IMR-90 (cell line): Measurements from ENCODE around the gene LMO1. TPM values are rescaled to one million over a fixed set of nuclear protein-coding genes. Genes with fewer than 3 reads are reported as not detected.

Experiments
- ATAC-seq: fragments of 200-7000 bp; cut with Tn5 transposase; 2 replicates; pipeline ENCODE4 v1.9.1; 2020; ENCODE audit warnings: low read depth, mild to moderate bottlenecking, moderate library complexity
- BruUV-seq: library from RNA; stranded (reverse); fragments of 400-500 nt; replicated peaks from 2 replicates; lab custom pipeline; 2021; lab: Mats Ljungman, UMichigan
- CTCF ChIA-PET: fragments of 300-600 bp; formaldehyde crosslinking; extraction: SDS; loops from one replicate; lab custom pipeline; 2021; ENCODE audit warnings: antibody characterized with exemption; lab: Yijun Ruan, JAX
- POLR2A ChIA-PET: fragments of 300-600 bp; sonication (Branson Sonifier 250); formaldehyde crosslinking; loops from one replicate; lab custom pipeline; 2022; ENCODE audit warnings: antibody characterized with exemption; ENCODE audit not compliant: unreplicated experiment; lab: Charles Lee
- DNase-seq: peaks from one replicate; pipeline ENCODE4 v3.0.0; 2013
- H2AFZ ChIP-seq: replicated peaks from 2 replicates; pipeline ENCODE3; 2013; ENCODE audit warnings: low read length, mild to moderate bottlenecking; ENCODE audit not compliant: poor library complexity
- H2AK5ac ChIP-seq: 2 replicates; pipeline ENCODE4 v1.6.1; 2013; ENCODE audit warnings: low read depth, low read length, inconsistent platforms
- H2AK9ac ChIP-seq: replicated peaks from 2 replicates; pipeline ENCODE3; 2013; ENCODE audit warnings: mild to moderate bottlenecking, low read depth, low read length, moderate library complexity; ENCODE audit not compliant: poor library complexity
- H2BK120ac ChIP-seq: 2 replicates; pipeline ENCODE4 v1.6.1; 2013; ENCODE audit warnings: low read depth, low read length, inconsistent platforms
- H2BK15ac ChIP-seq: 3 replicates; pipeline ENCODE4 v1.6.1; 2013; ENCODE audit warnings: low read depth, low read length, inconsistent platforms
- H2BK20ac ChIP-seq: 2 replicates; pipeline ENCODE4 v1.6.1; 2013; ENCODE audit warnings: low read depth, mild to moderate bottlenecking, inconsistent platforms, low read length, moderate library complexity
- H2BK5ac ChIP-seq: 2 replicates; pipeline ENCODE4 v1.6.1; 2013; ENCODE audit warnings: mild to moderate bottlenecking, low read depth, low read length, inconsistent platforms; ENCODE audit not compliant: poor library complexity, severe bottlenecking
- H3K14ac ChIP-seq: replicated peaks from 2 replicates; pipeline ENCODE4 v1.6.1; 2013; ENCODE audit warnings: low read depth, low read length, inconsistent platforms
- H3K18ac ChIP-seq: 2 replicates; pipeline ENCODE4 v1.6.1; 2013; ENCODE audit warnings: low read depth, low read length, control low read depth
- H3K23ac ChIP-seq: 2 replicates; pipeline ENCODE4 v1.6.1; 2013; ENCODE audit warnings: low read depth, low read length, inconsistent platforms
- H3K27ac ChIP-seq: 2 replicates; pipeline ENCODE4 v1.5.1; 2013; ENCODE audit warnings: mild to moderate bottlenecking, control low read depth, low read length; ENCODE audit not compliant: insufficient read depth
- H3K27me3 ChIP-seq: 2 replicates; pipeline ENCODE4 v1.6.1; 2013; ENCODE audit warnings: low read length; ENCODE audit not compliant: control insufficient read depth, insufficient read depth
- H3K36me3 ChIP-seq: 2 replicates; pipeline ENCODE4 v1.6.1; 2013; ENCODE audit warnings: low read length, mixed read lengths; ENCODE audit not compliant: control insufficient read depth, insufficient read depth
- H3K4ac ChIP-seq: 2 replicates; pipeline ENCODE4 v1.6.1; 2013; ENCODE audit warnings: low read depth, low read length, inconsistent platforms
- H3K4me1 ChIP-seq: 2 replicates; pipeline ENCODE4 v1.6.1; 2013; ENCODE audit warnings: low read length, mixed read lengths; ENCODE audit not compliant: control insufficient read depth, insufficient read depth
- H3K4me2 ChIP-seq: 2 replicates; pipeline ENCODE4 v1.6.1; 2013; ENCODE audit warnings: low read depth, mild to moderate bottlenecking, control low read depth, low read length, moderate library complexity
- H3K4me3 ChIP-seq: 2 replicates; pipeline ENCODE4 v1.5.1; 2013; ENCODE audit warnings: low read depth, mild to moderate bottlenecking, control low read depth, low read length, moderate library complexity; ENCODE audit not compliant: insufficient read depth
- H3K56ac ChIP-seq: 2 replicates; pipeline ENCODE4 v1.6.1; 2013; ENCODE audit warnings: low read length, inconsistent platforms; ENCODE audit not compliant: insufficient read depth; ENCODE audit errors: extremely low read depth
- H3K79me1 ChIP-seq, 2 experiments: 2 replicates each; pipeline ENCODE4 v1.6.1; 2013; ENCODE audit warnings: low read length in 2 of 2, inconsistent platforms in 1 of 2, low read depth in 1 of 2
- H3K9ac ChIP-seq: 2 replicates; pipeline ENCODE4 v1.6.1; 2013; ENCODE audit warnings: low read depth, low read length, control low read depth
- H3K9me1 ChIP-seq: 2 replicates; pipeline ENCODE4 v1.6.1; 2013; ENCODE audit warnings: low read length, inconsistent platforms; ENCODE audit not compliant: insufficient read depth
- H3K9me3 ChIP-seq: 2 replicates; pipeline ENCODE4 v1.6.1; 2013; ENCODE audit warnings: low read length; ENCODE audit not compliant: control insufficient read depth, insufficient read depth
- H4K20me1 ChIP-seq: 2 replicates; pipeline ENCODE4 v1.6.1; 2013; ENCODE audit warnings: low read length, inconsistent platforms; ENCODE audit not compliant: insufficient read depth
- H4K5ac ChIP-seq: 2 replicates; pipeline ENCODE4 v1.6.1; 2013; ENCODE audit warnings: mild to moderate bottlenecking, low read depth, low read length, control low read depth
- H4K8ac ChIP-seq, 2 experiments: 2 replicates each; pipeline ENCODE4 v1.6.1; 2013; ENCODE audit warnings: low read depth in 2 of 2, low read length in 2 of 2, control low read depth in 1 of 2, inconsistent platforms in 1 of 2
- H4K91ac ChIP-seq: 2 replicates; pipeline ENCODE4 v1.6.1; 2013; ENCODE audit warnings: low read depth, low read length, inconsistent platforms; ENCODE audit not compliant: insufficient read depth
- BHLHE40 ChIP-seq: fragments of 150-350 bp; IDR thresholded peaks from 2 replicates; pipeline ENCODE4 v1.6.1; 2016; ENCODE audit warnings: mild to moderate bottlenecking, low read depth, low read length
- CEBPB ChIP-seq: IDR thresholded peaks from 2 replicates; pipeline ENCODE4 v1.6.1; 2012; ENCODE audit warnings: low read depth, low read length, improper control_type of control experiment
- FOS ChIP-seq: fragments of 150-350 bp; IDR thresholded peaks from 2 replicates; pipeline ENCODE4 v1.6.1; 2016; ENCODE audit warnings: low read depth, low read length
- MAZ ChIP-seq: IDR thresholded peaks from 2 replicates; pipeline ENCODE4 v1.6.1; 2012; ENCODE audit warnings: low read depth, mild to moderate bottlenecking, low read length, improper control_type of control experiment, moderate library complexity, borderline replicate concordance
- MXI1 ChIP-seq: IDR thresholded peaks from 2 replicates; pipeline ENCODE4 v1.6.1; 2012; ENCODE audit warnings: low read depth, mild to moderate bottlenecking, low read length, moderate library complexity, borderline replicate concordance
- NFE2L2 ChIP-seq: fragments of 150-350 bp; IDR thresholded peaks from 2 replicates; pipeline ENCODE4 v1.6.1; 2016; ENCODE audit warnings: low read depth, mild to moderate bottlenecking, low read length
- POLR2A ChIP-seq: IDR thresholded peaks from 2 replicates; pipeline ENCODE4 v1.6.1; 2012; ENCODE audit warnings: mild to moderate bottlenecking, low read depth, low read length
- RAD21 ChIP-seq: IDR thresholded peaks from 2 replicates; pipeline ENCODE4 v1.6.1; 2012; ENCODE audit warnings: low read length, improper control_type of control experiment
- RFX5 ChIP-seq: IDR thresholded peaks from 2 replicates; pipeline ENCODE4 v1.8.0; 2012; ENCODE audit warnings: low read depth, mild to moderate bottlenecking, low read length, moderate library complexity
- SMC3 ChIP-seq: fragments of 150-350 bp; IDR thresholded peaks from 2 replicates; pipeline ENCODE4 v1.6.1; 2016; ENCODE audit warnings: low read depth, mild to moderate bottlenecking, antibody characterized with exemption, low read length, moderate library complexity
- USF2 ChIP-seq: fragments of 150-350 bp; IDR thresholded peaks from 2 replicates; pipeline ENCODE4 v1.6.1; 2017; ENCODE audit warnings: mild to moderate bottlenecking, antibody characterized with exemption, low read length, low read depth
- dilution Hi-C: fragments of 300-500 bp; cut with HindIII; formaldehyde crosslinking; loops from one replicate; pipeline ENCODE4 v1.14.3; 2018; ENCODE audit warnings: low sequenced_read_pairs; ENCODE audit not compliant: unreplicated experiment
- in situ Hi-C: fragments of 300-500 bp; cut with MboI; formaldehyde crosslinking; loops from 3 replicates; pipeline ENCODE4 v1.14.3; 2019; ENCODE audit warnings: low sequenced_read_pairs, inconsistent platforms, mixed read lengths
- intact Hi-C: fragments of 100-400 bp; cut with micrococcal nuclease; formaldehyde crosslinking; loops from 2 replicates; pipeline ENCODE4 v1.10.0; 2022
- polyA plus RNA-seq, 3 experiments: library from polyadenylated mRNA; depleted of rRNA; stranded (reverse); fragments of >200 nt; gene quantifications; 2 replicates each; pipeline ENCODE4 v1.2.3, GENCODE V29; 2012; ENCODE audit warnings: low replicate concordance in 1 of 3
- total RNA-seq: library from RNA; depleted of rRNA; stranded (reverse); fragments of >200 nt; gene quantifications from 2 replicates; pipeline ENCODE4 v1.2.3, GENCODE V29; 2012

Gene LMO1
- total and polyA plus RNA-seq, 2 of the 4 experiments (the other 2 are of a cell fraction) = not detected

- Histone ChIP-seq H2AFZ (no peak overlapping the region), H3K9ac (no peak overlapping the region), H3K27me3 (peaks cover 34% of the 10 kb centered on the region), H4K5ac (no peak overlapping the region), H2BK5ac (no peak overlapping the region), H4K8ac (no peak overlapping the region), H3K9me1 (no peaks in the 10 kb centered on the region), H3K27ac (no peak overlapping the region), H2BK20ac (no peak overlapping the region), H3K14ac (no peak overlapping the region), H3K36me3 (no peaks in the 10 kb centered on the region), H3K56ac (no peak overlapping the region), H3K4me1 (no peaks in the 10 kb centered on the region), H3K79me1 (no peaks in the 10 kb centered on the region), H4K91ac (no peak overlapping the region), H3K23ac (no peak overlapping the region), H2BK120ac (no peak overlapping the region), H2BK15ac (no peak overlapping the region), H3K4ac (no peak overlapping the region), H3K18ac (no peak overlapping the region), H4K20me1 (no peaks in the 10 kb centered on the region; the same call in 1 of the 2 replicates), H2AK9ac (no peak overlapping the region), H3K4me3 (no peak overlapping the region), H2AK5ac (no peak overlapping the region), H3K9me3 (no peaks in the 10 kb centered on the region), H3K4me2 (no peak overlapping the region)
- CTCF ChIA-PET = no interaction called here
- POLR2A ChIA-PET = no interaction called here
- TF ChIP-seq MXI1 = no peak
- no peak for TF ChIP-seq FOS
- TF ChIP-seq BHLHE40 = no peak
- no peak for TF ChIP-seq USF2
- no peak for TF ChIP-seq RAD21
- no peak for TF ChIP-seq RFX5
- TF ChIP-seq NFE2L2 = no peak
- TF ChIP-seq CEBPB = no peak
- TF ChIP-seq POLR2A = no peak
- TF ChIP-seq SMC3 = no peak
- no peak for TF ChIP-seq MAZ
- ATAC-seq (no peak), DNase-seq (no peak)
- intact Hi-C loops = no loop called here
- in situ Hi-C loops = loop anchor here (25.0 kb wide), 2 partner anchors 721 to 871 kb away; partner anchors contain the start of gene TMEM9B
- no TSS peak for BruUV-seq
- dilution Hi-C loops = no loop called here
These were observed 22.1 kb downstream of the LMO1 start for GRCh38 chr11:8241373-8242117.
